ENCODE data around the gene ACOX3. TPM values are rescaled to one million over a fixed set of nuclear protein-coding genes. Genes with fewer than 3 reads are reported as not detected.

The ACOX3 gene
- total RNA-seq, 4 donors from 2014 or later: 18.7 to 104 (median 31.3) TPM

DNA sequence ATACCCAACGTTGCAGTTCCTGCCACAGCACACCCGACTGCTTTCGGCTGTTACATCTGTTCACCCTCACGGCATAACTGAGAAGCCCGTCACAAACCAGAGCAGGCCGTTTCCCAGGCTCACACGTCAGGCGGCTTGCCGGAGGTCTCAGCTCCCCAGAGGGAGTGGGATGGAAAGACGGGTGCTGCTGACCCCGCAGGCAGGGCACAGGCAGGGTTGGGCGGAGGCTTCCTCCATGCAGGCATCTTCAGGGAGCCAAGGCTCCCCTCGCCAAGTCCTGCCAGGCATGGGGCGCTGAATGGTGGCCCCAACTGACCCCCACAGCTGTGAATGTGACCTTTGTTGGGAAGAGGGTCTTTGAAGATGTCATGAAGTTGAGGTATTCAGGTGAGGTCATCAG is 57.5 kb downstream of the ACOX3 start:
- TF ChIP-seq, protein P1, sequence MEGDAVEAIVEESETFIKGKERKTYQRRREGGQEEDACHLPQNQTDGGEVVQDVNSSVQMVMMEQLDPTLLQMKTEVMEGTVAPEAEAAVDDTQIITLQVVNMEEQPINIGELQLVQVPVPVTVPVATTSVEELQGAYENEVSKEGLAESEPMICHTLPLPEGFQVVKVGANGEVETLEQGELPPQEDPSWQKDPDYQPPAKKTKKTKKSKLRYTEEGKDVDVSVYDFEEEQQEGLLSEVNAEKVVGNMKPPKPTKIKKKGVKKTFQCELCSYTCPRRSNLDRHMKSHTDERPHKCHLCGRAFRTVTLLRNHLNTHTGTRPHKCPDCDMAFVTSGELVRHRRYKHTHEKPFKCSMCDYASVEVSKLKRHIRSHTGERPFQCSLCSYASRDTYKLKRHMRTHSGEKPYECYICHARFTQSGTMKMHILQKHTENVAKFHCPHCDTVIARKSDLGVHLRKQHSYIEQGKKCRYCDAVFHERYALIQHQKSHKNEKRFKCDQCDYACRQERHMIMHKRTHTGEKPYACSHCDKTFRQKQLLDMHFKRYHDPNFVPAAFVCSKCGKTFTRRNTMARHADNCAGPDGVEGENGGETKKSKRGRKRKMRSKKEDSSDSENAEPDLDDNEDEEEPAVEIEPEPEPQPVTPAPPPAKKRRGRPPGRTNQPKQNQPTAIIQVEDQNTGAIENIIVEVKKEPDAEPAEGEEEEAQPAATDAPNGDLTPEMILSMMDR (IDR thresholded peaks at IDR 0.05): no peak
- TF ChIP-seq EP300 (IDR thresholded peaks at IDR 0.05; ENCODE audit: low read depth): no peak
- TF ChIP-seq POLR2AphosphoS5 (IDR thresholded peaks at IDR 0.05): no peak
- TF ChIP-seq POLR2A (IDR thresholded peaks at IDR 0.05): no peak
- no peak for DNase-seq
- in situ Hi-C loops (cut with MboI; ENCODE audit: low pct_ligation_motif_present in 1 of 4, low pct_unique_long_range_greater_than_20kb in 1 of 4, low sequenced_read_pairs in 3 of 4): no loop called here
- Histone ChIP-seq H3K9me3 (no peaks in the 10 kb centered on the region), H3K4me3 (no peak overlapping the region), H3K4me1 (peaks cover 0 to 4% (median 2%) of the 10 kb centered on the region in 4 donors), H3K27ac (no peak overlapping the region), H3K36me3 (no peaks in the 10 kb centered on the region), H3K27me3 (no peaks in the 10 kb centered on the region)
- 89% methylated on average over 10 to 14 of the region's 14 CpGs for WGBS, 2 donors (ENCODE audit: low coverage in 1 of 2)
- intact Hi-C loops (cut with DNase I; ENCODE audit: low total_unique reads): no loop called here

DNA sequence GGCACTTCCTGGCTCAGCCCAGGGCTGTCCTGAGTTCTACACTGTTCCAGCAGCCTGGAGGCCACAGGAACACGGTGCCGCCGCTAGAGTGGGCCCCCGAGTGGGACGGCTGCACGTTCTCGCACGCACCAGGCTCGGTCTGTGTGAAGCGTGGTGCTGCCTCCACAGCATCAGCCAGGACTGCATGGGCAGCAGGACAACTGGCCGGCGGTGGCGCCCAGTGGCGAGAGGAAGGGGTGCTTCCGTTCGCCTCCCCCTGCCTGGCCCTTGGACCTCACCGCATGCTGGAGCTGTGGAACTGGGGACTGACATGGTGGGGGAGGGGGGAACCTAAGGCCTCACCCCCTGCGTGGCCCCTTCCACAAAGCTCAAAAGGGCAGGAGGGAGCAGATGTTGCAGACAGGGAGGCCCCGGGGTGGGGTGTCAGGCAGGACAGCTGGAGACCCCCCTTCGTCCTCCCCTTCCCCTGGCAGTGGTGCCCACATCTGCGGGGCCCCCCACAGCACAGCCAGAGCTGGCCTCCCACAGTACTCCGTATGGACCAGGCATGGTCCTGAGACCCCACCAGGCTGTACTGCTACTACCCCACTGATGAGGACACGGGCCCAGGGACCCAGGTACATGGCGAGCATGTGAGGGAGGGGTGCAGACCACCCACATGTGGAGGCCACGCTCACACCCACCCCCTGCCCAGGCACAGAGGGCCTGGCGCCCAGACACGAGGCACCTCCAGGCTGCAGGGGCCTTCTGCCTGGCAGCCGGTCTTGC is 58.5 kb downstream of the ACOX3 start:
- DNase-seq: no peak

DNA sequence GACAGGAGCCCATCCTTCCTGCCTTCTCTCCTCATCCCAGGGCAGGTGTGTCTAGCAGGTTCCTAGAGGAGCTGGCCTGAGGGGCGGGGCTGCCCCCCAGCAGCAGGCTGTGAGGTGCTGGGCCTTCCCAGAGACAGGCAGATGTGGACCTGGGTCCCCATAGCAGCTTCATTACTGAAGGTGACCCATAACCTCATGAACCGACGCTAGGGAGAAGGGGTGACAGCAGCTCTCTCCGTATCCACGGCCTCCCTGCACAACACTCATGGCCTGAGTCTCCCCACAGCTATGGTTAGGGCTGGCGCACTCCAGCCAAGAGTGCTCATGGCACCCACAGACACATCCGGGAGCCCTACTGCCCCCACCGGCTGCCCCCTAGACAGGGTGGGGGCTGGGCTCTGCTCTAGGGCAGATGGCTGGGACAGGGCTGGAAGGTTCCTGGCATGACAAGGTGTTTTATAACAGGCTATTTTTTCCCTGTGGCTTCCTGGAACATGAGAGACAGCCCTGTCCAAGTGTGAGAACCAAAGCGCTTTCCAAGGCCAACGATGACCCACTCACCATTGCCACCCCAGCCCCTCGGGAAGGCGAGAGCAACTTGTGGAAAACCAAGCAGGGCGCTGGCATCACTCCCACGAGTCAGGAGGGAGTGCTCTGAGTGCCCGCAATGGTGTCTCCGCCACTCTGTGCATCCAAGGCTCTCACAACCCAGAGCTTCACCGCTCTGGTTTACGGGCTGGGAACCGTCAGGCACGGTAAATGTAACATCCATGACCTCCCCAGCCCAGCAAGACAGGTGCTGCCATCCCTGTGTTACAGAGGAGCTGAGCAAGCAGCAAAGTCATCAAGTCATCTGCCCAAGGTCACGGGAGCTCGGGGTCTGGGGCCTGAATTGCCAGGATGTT is 59.8 kb downstream of the ACOX3 start:
- TF ChIP-seq EP300 (IDR thresholded peaks at IDR 0.05; ENCODE audit: low read depth) (no peak), POLR2AphosphoS5 (IDR thresholded peaks at IDR 0.05) (no peak), POLR2A (IDR thresholded peaks at IDR 0.05) (no peak)
- TF ChIP-seq, protein P1 (IDR thresholded peaks at IDR 0.05): no peak
- Histone ChIP-seq H3K4me1 (peaks cover 0 to 4% (median 2%) of the 10 kb centered on the region in 4 donors), H3K4me3 (no peak overlapping the region), H3K27me3 (no peaks in the 10 kb centered on the region), H3K9me3 (no peaks in the 10 kb centered on the region), H3K36me3 (no peaks in the 10 kb centered on the region), H3K27ac (no peak overlapping the region)
- no peak for DNase-seq
- in situ Hi-C loops (cut with MboI; ENCODE audit: low pct_ligation_motif_present in 1 of 4, low pct_unique_long_range_greater_than_20kb in 1 of 4, low sequenced_read_pairs in 3 of 4) (no loop called here), intact Hi-C loops (cut with DNase I; ENCODE audit: low total_unique reads) (no loop called here)
- WGBS, 2 donors (ENCODE audit: low coverage in 1 of 2): 94% methylated on average over 22 of the region's 22 CpGs; no CpG with 5 or more reads in 1 of the 2 donors

More for the DNA sequence above, 58.5 kb downstream of the ACOX3 start:
- Histone ChIP-seq H3K4me1 (peaks cover 0 to 4% (median 2%) of the 10 kb centered on the region in 4 donors), H3K9me3 (no peaks in the 10 kb centered on the region), H3K4me3 (no peak overlapping the region), H3K36me3 (no peaks in the 10 kb centered on the region), H3K27ac (no peak overlapping the region), H3K27me3 (no peaks in the 10 kb centered on the region)
- TF ChIP-seq POLR2AphosphoS5 (IDR thresholded peaks at IDR 0.05) (no peak), EP300 (IDR thresholded peaks at IDR 0.05; ENCODE audit: low read depth) (no peak), POLR2A (IDR thresholded peaks at IDR 0.05) (no peak)
- TF ChIP-seq, protein P1 (IDR thresholded peaks at IDR 0.05): no peak
- intact Hi-C loops (cut with DNase I; ENCODE audit: low total_unique reads): no loop called here
- WGBS, 2 donors (ENCODE audit: low coverage in 1 of 2): 97% methylated on average over 27 of the region's 28 CpGs; no CpG with 5 or more reads in 1 of the 2 donors
- in situ Hi-C loops (cut with MboI; ENCODE audit: low pct_ligation_motif_present in 1 of 4, low pct_unique_long_range_greater_than_20kb in 1 of 4, low sequenced_read_pairs in 3 of 4): no loop called here

DNA sequence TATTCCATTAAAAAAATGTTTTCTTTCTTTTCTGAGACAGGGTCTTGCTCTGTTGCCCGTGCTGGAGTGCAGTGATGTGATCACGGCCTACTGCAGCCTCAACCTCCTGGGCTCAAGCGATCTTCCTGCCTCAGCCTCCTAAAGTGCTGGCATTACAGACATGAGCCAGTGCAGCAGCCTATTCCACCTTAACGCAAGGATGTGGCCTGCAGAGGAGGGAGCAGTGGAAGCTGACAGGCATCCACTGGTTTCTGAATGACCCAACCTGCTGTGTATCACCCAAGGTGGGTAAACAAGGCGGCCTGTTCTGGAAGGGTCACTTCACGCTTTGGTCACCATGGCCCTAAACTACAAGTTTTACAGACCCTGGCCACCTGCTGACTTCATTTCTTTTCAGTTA is 60.8 kb downstream of the ACOX3 start:
- in situ Hi-C loops (cut with MboI; ENCODE audit: low pct_ligation_motif_present in 1 of 4, low pct_unique_long_range_greater_than_20kb in 1 of 4, low sequenced_read_pairs in 3 of 4): no loop called here
- TF ChIP-seq EP300 (IDR thresholded peaks at IDR 0.05; ENCODE audit: low read depth) (no peak), POLR2AphosphoS5 (IDR thresholded peaks at IDR 0.05) (no peak), POLR2A (IDR thresholded peaks at IDR 0.05) (no peak)
- TF ChIP-seq, protein P1 (IDR thresholded peaks at IDR 0.05): no peak
- WGBS, 2 donors (ENCODE audit: low coverage in 1 of 2): 95 to 100% methylated on average over 1 to 6 of the region's 6 CpGs

More for the DNA sequence above, 60.8 kb downstream of the ACOX3 start:
- intact Hi-C loops (cut with DNase I; ENCODE audit: low total_unique reads): no loop called here
- peaks cover 0 to 4% (median 2%) of the 10 kb centered on the region in 4 donors for H3K4me1 ChIP-seq
- H3K36me3 ChIP-seq: no peaks in the 10 kb centered on the region
- H3K27ac ChIP-seq: no peak overlapping the region
- no peaks in the 10 kb centered on the region for H3K9me3 ChIP-seq
- H3K27me3 ChIP-seq: no peaks in the 10 kb centered on the region
- no peak overlapping the region for H3K4me3 ChIP-seq
- no peak for DNase-seq
